Upper lobe of left lung (tissue), 6 donors: ENCODE data around the gene NRROS. TPM values are rescaled to one million over a fixed set of nuclear protein-coding genes. Genes with fewer than 3 reads are reported as not detected.

Source experiments
- ATAC-seq, 2 donors: fragments of 200-7000 bp; cut with Tn5 transposase; one replicate each; pipeline ENCODE4 v1.9.1; 2022; ENCODE audit warnings: mild to moderate bottlenecking in 2 of 2, moderate library complexity in 2 of 2; ENCODE audit not compliant: low FRiP score in 2 of 2
- DNase-seq, 2 donors: peaks; one replicate each; pipeline ENCODE4 v3.0.0-alpha.2; 2019 to 2020
- H3K27ac ChIP-seq, 4 donors: fragments of 200-600 bp; sonication (generic); one replicate each; pipeline ENCODE4 v1.5.1; 2016 to 2019
- H3K27me3 ChIP-seq, 4 donors: fragments of 200-600 bp; sonication (generic); one replicate each; pipeline ENCODE4 v1.5.1; 2017 to 2019
- H3K36me3 ChIP-seq, 4 donors: fragments of 200-600 bp; sonication (generic); one replicate each; pipeline ENCODE4 v1.5.1; 2016 to 2019
- H3K4me1 ChIP-seq, 4 donors: fragments of 200-600 bp; sonication (generic); one replicate each; pipeline ENCODE4 v1.5.1; 2018 to 2019
- H3K4me3 ChIP-seq, 4 donors: fragments of 200-600 bp; sonication (generic); one replicate each; pipeline ENCODE4 v1.5.1; 2017 to 2019; ENCODE audit warnings: mild to moderate bottlenecking in 2 of 4, moderate library complexity in 1 of 4
- H3K9me3 ChIP-seq, 4 donors: fragments of 200-600 bp; sonication (generic); one replicate each; pipeline ENCODE4 v1.5.1; 2018 to 2019
- CTCF ChIP-seq, 6 experiments: fragments of 450-650 bp in 4 of 6; fragments of 200-600 bp in 2 of 6; sonication (generic) in 2 of 6; IDR thresholded peaks; one replicate each; pipeline ENCODE4 v1.5.1; 2016 to 2019; ENCODE audit warnings: antibody characterized with exemption in 6 of 6
- EP300 ChIP-seq, 4 donors: sonication (generic); formaldehyde crosslinking; IDR thresholded peaks; one replicate each; pipeline ENCODE4 v1.5.1; 2017; ENCODE audit warnings: antibody characterized with exemption in 4 of 4, control low read depth in 2 of 4
- POLR2A ChIP-seq, 4 donors: fragments of 450-650 bp; IDR thresholded peaks; one replicate each; pipeline ENCODE4 v1.5.1; 2016 to 2017; ENCODE audit warnings: antibody characterized with exemption in 4 of 4, mild to moderate bottlenecking in 2 of 4
- POLR2AphosphoS5 ChIP-seq, 2 donors: sonication (generic); formaldehyde crosslinking; IDR thresholded peaks; one replicate each; pipeline ENCODE4 v1.5.1; 2017; ENCODE audit warnings: antibody characterized with exemption in 2 of 2
- WGBS, 2 donors: methylation state at CpG; one replicate each; pipeline ENCODE4 v1.1.5; 2017 to 2018; 5-methylcytosine and 5-hydroxymethylcytosine counted together
- total RNA-seq, 6 donors: library from RNA; depleted of rRNA in 4 of 6; stranded (reverse); fragments of >200 nt in 4 of 6; gene quantifications; one replicate each; pipeline versions ENCODE4 v1.1.0 to v1.2.1, GENCODE V29; 2016 to 2021
- donor health status: DM: no; HTN: no; CAD: no; lungs with moderate emphysema.
- donor health status: DM: no; HTN: yes; CAD: no; lungs with severe emphysema.

The NRROS gene
- total RNA-seq, 6 donors from 2014 or later: 6.5 to 23.2 (median 16.4) TPM

- Histone ChIP-seq H3K4me1 (peaks cover 0 to 5% (median 0%) of the 10 kb centered on the region in 4 donors), H3K27me3 (no peaks in the 10 kb centered on the region), H3K36me3 (peaks cover 0 to 44% (median 13%) of the 10 kb centered on the region in 4 donors), H3K4me3 (no peak overlapping the region), H3K9me3 (no peaks in the 10 kb centered on the region), H3K27ac (peak overlapping the region in 1 of 4 donors; percentile 34)
- WGBS, 2 donors: 69 to 74% methylated on average over 8 to 15 of the region's 15 CpGs
- ATAC-seq (no peak), DNase-seq (no peak)
- TF ChIP-seq POLR2AphosphoS5 (IDR thresholded peaks at IDR 0.05) (no peak), EP300 (IDR thresholded peaks at IDR 0.05) (no peak), POLR2A (IDR thresholded peaks at IDR 0.05) (no peak), CTCF (IDR thresholded peaks at IDR 0.05) (no peak)
Observed at GRCh38 chr3:196662711-196663571, 23.4 kb downstream of the NRROS start.

- 68 to 69% methylated on average over 23 of the region's 23 CpGs for WGBS, 2 donors
- ATAC-seq: no peak
- no peak overlapping the region for H3K4me3 ChIP-seq
- no peak overlapping the region for H3K27ac ChIP-seq
- no peaks in the 10 kb centered on the region for H3K27me3 ChIP-seq
- DNase-seq: no peak
- H3K36me3 ChIP-seq: peaks cover 0 to 17% (median 0%) of the 10 kb centered on the region in 4 donors
- TF ChIP-seq EP300 (IDR thresholded peaks at IDR 0.05) (no peak), POLR2A (IDR thresholded peaks at IDR 0.05) (no peak), CTCF (IDR thresholded peaks at IDR 0.05) (no peak), POLR2AphosphoS5 (IDR thresholded peaks at IDR 0.05) (no peak)
- H3K4me1 ChIP-seq: peaks cover 6 to 9% (median 6%) of the 10 kb centered on the region in 4 donors
- H3K9me3 ChIP-seq: no peaks in the 10 kb centered on the region
Observed at GRCh38 chr3:196666001-196666867, 26.7 kb downstream of the NRROS start.

DNA sequence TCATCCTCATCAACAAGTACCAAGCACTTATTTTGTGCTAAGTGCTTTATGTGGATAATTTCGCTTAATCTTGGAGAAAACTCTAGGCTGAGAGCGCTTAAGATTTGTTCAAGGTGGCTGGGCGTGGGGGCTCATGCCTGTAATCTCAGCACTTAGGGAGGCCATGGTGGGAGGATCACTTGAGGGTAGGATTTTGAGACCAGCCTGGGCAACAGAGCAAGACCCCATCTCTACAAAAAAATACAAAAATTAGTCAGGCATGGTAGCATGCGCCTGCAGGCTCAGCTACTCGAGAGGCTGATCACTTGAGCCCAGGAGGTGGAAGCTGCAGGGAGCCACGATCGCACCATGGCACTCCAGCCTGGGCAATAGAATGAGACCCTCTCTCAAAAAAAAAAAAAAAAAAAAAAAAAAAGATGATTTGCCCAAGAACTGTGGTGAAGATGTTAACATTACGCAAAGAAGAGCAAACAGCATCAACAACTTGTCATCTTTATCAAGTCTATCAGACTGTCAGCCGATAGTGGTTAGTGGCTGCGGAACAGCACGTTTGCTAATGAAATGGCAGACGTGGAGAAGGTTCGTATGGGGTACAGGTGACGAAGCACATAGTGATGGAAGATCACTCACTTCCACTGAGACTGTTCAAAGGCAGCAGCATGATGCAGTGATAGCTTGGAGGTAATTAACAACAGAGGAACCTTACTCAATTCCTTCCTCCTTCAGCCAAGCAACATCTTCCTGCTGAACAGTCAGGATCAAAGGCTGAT, 27.7 kb downstream of the NRROS start:
- 90 to 91% methylated on average over 14 of the region's 14 CpGs for WGBS, 2 donors
- Histone ChIP-seq H3K36me3 (peaks cover 0 to 7% (median 0%) of the 10 kb centered on the region in 4 donors), H3K27me3 (no peaks in the 10 kb centered on the region), H3K4me3 (no peak overlapping the region), H3K27ac (no peak overlapping the region), H3K4me1 (peaks cover 6 to 9% (median 6%) of the 10 kb centered on the region in 4 donors), H3K9me3 (no peaks in the 10 kb centered on the region)
- TF ChIP-seq CTCF (IDR thresholded peaks at IDR 0.05) (no peak), POLR2AphosphoS5 (IDR thresholded peaks at IDR 0.05) (no peak), EP300 (IDR thresholded peaks at IDR 0.05) (no peak), POLR2A (IDR thresholded peaks at IDR 0.05) (no peak)
- DNase-seq (no peak), ATAC-seq (no peak)

DNA sequence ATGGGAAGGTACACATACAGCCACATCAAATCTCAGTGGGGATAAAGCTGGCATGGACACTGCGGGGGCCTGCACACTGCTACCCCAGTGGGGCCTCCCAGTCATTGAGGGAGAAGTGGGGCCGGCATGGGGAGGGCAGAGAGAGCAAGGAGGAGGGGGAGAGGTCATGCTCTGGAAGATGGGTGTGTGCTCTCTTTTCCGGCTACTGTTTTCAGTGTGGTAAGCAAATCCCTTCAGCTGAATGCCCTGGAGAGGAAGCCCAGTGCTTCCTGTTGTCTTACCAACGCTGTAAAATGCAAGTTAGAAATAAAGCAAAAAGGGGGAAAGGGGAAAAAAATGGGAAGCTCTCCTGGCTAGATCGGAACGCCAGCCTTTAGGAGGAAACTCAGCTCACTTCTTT, 30.8 kb downstream of the NRROS start:
- Histone ChIP-seq H3K27ac (peak overlapping the region in 3 of 4 donors; percentile 52 to 71 (median 60)), H3K4me3 (peak overlapping the region in 2 of 4 donors; percentile 8 to 13)

More for the DNA sequence above, 30.8 kb downstream of the NRROS start:
- ATAC-seq: peak; percentile 59 to 76
- Histone ChIP-seq H3K4me1 (peaks cover 6 to 9% (median 6%) of the 10 kb centered on the region in 4 donors), H3K27me3 (no peaks in the 10 kb centered on the region), H3K9me3 (no peaks in the 10 kb centered on the region), H3K36me3 (no peaks in the 10 kb centered on the region)
- 17 to 27% methylated on average over 6 of the region's 6 CpGs for WGBS, 2 donors
- DNase-seq: peak in 1 of 2 donors; percentile 38
- no peak for TF ChIP-seq POLR2A (IDR thresholded peaks at IDR 0.05)
- TF ChIP-seq EP300 (IDR thresholded peaks at IDR 0.05): no peak
- TF ChIP-seq POLR2AphosphoS5 (IDR thresholded peaks at IDR 0.05): no peak
- TF ChIP-seq CTCF (IDR thresholded peaks at IDR 0.05): peak in 1 of 6 experiments; percentile 7
